Body of pancreas (tissue), 4 donors: ENCODE measurements around the gene KRTAP3-1. TPM values are rescaled to one million over a fixed set of nuclear protein-coding genes. Genes with fewer than 3 reads are reported as not detected.
A peak's percentile ranks its signal among the peaks of the same experiment; 100 is the strongest.

Experiments used
- ATAC-seq: fragments of 150-250 bp; one replicate; pipeline ENCODE4 v1.9.1; 2016
- DNase-seq, 4 donors: peaks; one replicate each; pipeline ENCODE4 v3.0.0-alpha.2; 2019
- H3K27ac ChIP-seq, 4 donors: fragments of 200-600 bp; sonication (generic); 1 replicate in 3 of 4; 2 replicates in 1 of 4; pipeline versions ENCODE4 v1.5.1 to v1.6.1; 2016 to 2019; ENCODE audit warnings: mild to moderate bottlenecking in 1 of 4, mixed read lengths in 1 of 4, moderate library complexity in 1 of 4
- H3K27me3 ChIP-seq, 2 donors: fragments of 200-600 bp; sonication (generic); one replicate each; pipeline ENCODE4 v1.6.0; 2016; ENCODE audit warnings: mild to moderate bottlenecking in 1 of 2
- H3K36me3 ChIP-seq, 2 donors: fragments of 200-600 bp; sonication (generic); replicated peaks in 1 of 2; 2 replicates each; pipeline ENCODE4 v1.5.1; 2016; ENCODE audit warnings: low read depth in 2 of 2; ENCODE audit not compliant: insufficient read depth in 1 of 2
- H3K4me1 ChIP-seq: fragments of 200-600 bp; sonication (generic); one replicate; pipeline ENCODE4 v1.6.0; 2016
- H3K4me3 ChIP-seq, 2 donors: fragments of 200-600 bp; sonication (generic); 1 replicate in 1 of 2; 2 replicates in 1 of 2; pipeline ENCODE4 v1.5.1; 2016 to 2019
- H3K9me3 ChIP-seq, 3 donors: fragments of 200-600 bp; sonication (generic); 1 replicate in 2 of 3; 2 replicates in 1 of 3; pipeline ENCODE4 v1.5.1; 2016
- CTCF ChIP-seq, 7 experiments: fragments of 450-650 bp in 4 of 7; fragments of 200-600 bp in 3 of 7; sonication (generic) in 3 of 7; IDR thresholded peaks; one replicate each; pipeline ENCODE4 v1.5.1; 2016 to 2019; ENCODE audit warnings: antibody characterized with exemption in 7 of 7
- POLR2A ChIP-seq, 3 donors: fragments of 450-650 bp; IDR thresholded peaks; one replicate each; pipeline ENCODE4 v1.6.1; 2016; ENCODE audit warnings: antibody characterized with exemption in 3 of 3, mild to moderate bottlenecking in 2 of 3
- WGBS, 2 donors: methylation state at CpG; one replicate each; pipeline ENCODE4 v1.1.5; 2017; 5-methylcytosine and 5-hydroxymethylcytosine counted together
- intact Hi-C: fragments of 100-400 bp; cut with DNase I; formaldehyde crosslinking; loops from one replicate; pipeline ENCODE4 v1.15.1; 2023
- total RNA-seq, 2 donors: library from RNA; depleted of rRNA; stranded (reverse); fragments of >200 nt; gene quantifications; one replicate each; pipeline ENCODE4 v1.1.0, GENCODE V29; 2016

Gene KRTAP3-1
- total RNA-seq, 2 donors from 2014 or later = not detected

- no peak for ATAC-seq
- no peak for TF ChIP-seq CTCF (IDR thresholded peaks at IDR 0.05)
- TF ChIP-seq POLR2A (IDR thresholded peaks at IDR 0.05) = no peak
- H3K9me3 ChIP-seq = no peaks in the 10 kb centered on the region
- no peaks in the 10 kb centered on the region for H3K36me3 ChIP-seq
- WGBS, 2 donors = 53 to 60% methylated on average over 3 of the region's 3 CpGs
- DNase-seq = no peak
- H3K27me3 ChIP-seq = no peaks in the 10 kb centered on the region
- peaks cover 4% of the 10 kb centered on the region for H3K4me1 ChIP-seq
- no peak overlapping the region for H3K4me3 ChIP-seq
- intact Hi-C loops = no loop called here
- H3K27ac ChIP-seq = no peak overlapping the region
Observed at GRCh38 chr17:40992666-40993065, 16.3 kb downstream of the KRTAP3-1 start.

GRCh38 chr17:40986920-40987319 lies 22.0 kb downstream of the KRTAP3-1 start:
- peak overlapping the region in 2 of 4 donors; percentile 21 to 45 for H3K27ac ChIP-seq

GRCh38 chr17:40984226-40984625 lies 24.7 kb downstream of the KRTAP3-1 start, which contains the start of gene KRT40:
Gene KRT40 (minus strand): TSS chr17:40984326. CDS start chr17:40984273, 53 bp downstream.
- H3K27ac ChIP-seq = no peak within 1 kb of the TSS
- peaks cover 10% of the 10 kb centered on the region for H3K4me1 ChIP-seq
- no peaks in the 10 kb centered on the region for H3K36me3 ChIP-seq
- H3K27me3 ChIP-seq = no peaks in the 10 kb centered on the region
- no peak for DNase-seq
- H3K4me3 ChIP-seq = no peak within 1 kb of the TSS
- ATAC-seq = no peak
- H3K9me3 ChIP-seq = no peaks in the 10 kb centered on the region
- 41 to 58% methylated on average over 3 of the region's 3 CpGs for WGBS, 2 donors
- no peak for TF ChIP-seq CTCF (IDR thresholded peaks at IDR 0.05)
- no peak for TF ChIP-seq POLR2A (IDR thresholded peaks at IDR 0.05)
- intact Hi-C loops = no loop called here

More at GRCh38 chr17:40986920-40987319, 22.0 kb downstream of the KRTAP3-1 start:
- Histone ChIP-seq H3K27me3 (no peaks in the 10 kb centered on the region), H3K9me3 (no peaks in the 10 kb centered on the region), H3K4me1 (no peaks in the 10 kb centered on the region), H3K36me3 (no peaks in the 10 kb centered on the region), H3K4me3 (no peak overlapping the region)
- ATAC-seq (no peak), DNase-seq (no peak)
- intact Hi-C loops = no loop called here
- 40 to 46% methylated on average over 8 of the region's 8 CpGs for WGBS, 2 donors
- no peak for TF ChIP-seq CTCF (IDR thresholded peaks at IDR 0.05)
- no peak for TF ChIP-seq POLR2A (IDR thresholded peaks at IDR 0.05)

GRCh38 chr17:40981115-40981514 lies 27.8 kb downstream of the KRTAP3-1 start:
- Histone ChIP-seq H3K27me3 (peaks cover 0 to 4% of the 10 kb centered on the region in 2 donors), H3K9me3 (no peaks in the 10 kb centered on the region), H3K27ac (no peak overlapping the region), H3K4me3 (no peak overlapping the region), H3K4me1 (peaks cover 22% of the 10 kb centered on the region), H3K36me3 (no peaks in the 10 kb centered on the region)
- TF ChIP-seq CTCF (IDR thresholded peaks at IDR 0.05) (no peak), POLR2A (IDR thresholded peaks at IDR 0.05) (no peak)
- DNase-seq (no peak), ATAC-seq (no peak)
- intact Hi-C loops = no loop called here
- 37 to 58% methylated on average over 4 to 5 of the region's 5 CpGs for WGBS, 2 donors

- peak in 2 of 4 donors; percentile 10 to 20 for DNase-seq
- peak overlapping the region in 2 of 4 donors; percentile 10 to 18 for H3K27ac ChIP-seq
- peaks cover 0 to 4% of the 10 kb centered on the region in 2 donors for H3K27me3 ChIP-seq
- H3K4me1 ChIP-seq = peaks cover 22% of the 10 kb centered on the region
- no peak for ATAC-seq
- no peak overlapping the region for H3K4me3 ChIP-seq
- TF ChIP-seq POLR2A (IDR thresholded peaks at IDR 0.05) = no peak
- no peak for TF ChIP-seq CTCF (IDR thresholded peaks at IDR 0.05)
- H3K9me3 ChIP-seq = no peaks in the 10 kb centered on the region
- WGBS, 2 donors = 38 to 41% methylated on average over 8 of the region's 8 CpGs
- no peaks in the 10 kb centered on the region for H3K36me3 ChIP-seq
- intact Hi-C loops = no loop called here
Observed at GRCh38 chr17:40980596-40980995, 28.3 kb downstream of the KRTAP3-1 start.
